Measurements from ENCODE around the gene SHROOM2.

SHROOM2 gene

DNA sequence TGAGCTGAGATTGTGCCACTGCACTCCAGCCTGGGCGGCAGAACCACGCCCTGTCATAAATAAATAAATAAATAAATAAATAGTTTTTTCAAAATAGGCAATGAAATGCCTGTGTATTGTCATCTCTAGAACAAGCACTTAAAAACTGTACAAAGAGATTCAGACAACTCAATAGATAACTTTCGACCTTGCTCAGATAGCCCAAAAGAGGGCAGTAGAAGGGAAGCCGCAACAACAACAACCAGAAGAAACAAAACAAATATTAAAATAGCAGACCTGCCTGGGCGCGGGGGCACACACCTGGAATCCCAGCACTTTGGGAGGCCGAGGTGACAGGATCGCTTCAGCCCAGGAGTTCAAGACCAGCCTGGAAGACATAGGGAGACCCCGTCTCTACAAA lies 171.5 kb downstream of the SHROOM2 start:
- DNase-seq: no peak

DNA sequence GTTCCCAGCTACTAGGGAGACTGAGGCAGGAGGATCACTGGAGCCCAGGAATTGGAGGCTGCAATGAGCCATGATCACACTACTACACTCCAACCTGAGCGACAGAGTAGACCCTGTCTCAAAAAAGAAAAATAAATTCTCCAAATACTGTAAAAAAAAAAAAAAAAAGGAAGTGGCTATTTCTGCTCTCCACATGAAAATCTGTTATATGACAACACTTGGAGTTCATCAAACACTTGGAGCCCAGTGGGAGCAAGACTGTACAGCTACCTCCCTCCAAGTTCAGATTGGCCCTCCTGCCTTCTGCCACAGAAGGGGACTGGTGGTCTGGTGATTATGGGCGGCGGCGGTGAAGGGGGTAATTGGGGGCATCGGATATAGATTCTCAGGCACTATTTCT lies 172.0 kb downstream of the SHROOM2 start:
- DNase-seq: no peak

GRCh38 chrX:9961750-9962149 lies 175.5 kb downstream of the SHROOM2 start:
- no peak for DNase-seq

GRCh38 chrX:9966775-9967408 lies 180.7 kb downstream of the SHROOM2 start, which contains the start of gene CLDN34:
Gene CLDN34 (plus strand): TSS chrX:9967358. CDS start chrX:9967358, 0 bp downstream.
- DNase-seq: no peak

- DNase-seq: no peak
Measured at GRCh38 chrX:9977635-9978034, 191.4 kb downstream of the SHROOM2 start.

- DNase-seq: no peak
Measured at GRCh38 chrX:9980401-9980800, 194.2 kb downstream of the SHROOM2 start.

- no peak for DNase-seq
Measured at GRCh38 chrX:9980927-9981326, 194.7 kb downstream of the SHROOM2 start.

- DNase-seq: no peak
Measured at GRCh38 chrX:9983441-9983840, 197.2 kb downstream of the SHROOM2 start.

GRCh38 chrX:9983846-9984245 lies 197.6 kb downstream of the SHROOM2 start:
- DNase-seq: no peak

DNA sequence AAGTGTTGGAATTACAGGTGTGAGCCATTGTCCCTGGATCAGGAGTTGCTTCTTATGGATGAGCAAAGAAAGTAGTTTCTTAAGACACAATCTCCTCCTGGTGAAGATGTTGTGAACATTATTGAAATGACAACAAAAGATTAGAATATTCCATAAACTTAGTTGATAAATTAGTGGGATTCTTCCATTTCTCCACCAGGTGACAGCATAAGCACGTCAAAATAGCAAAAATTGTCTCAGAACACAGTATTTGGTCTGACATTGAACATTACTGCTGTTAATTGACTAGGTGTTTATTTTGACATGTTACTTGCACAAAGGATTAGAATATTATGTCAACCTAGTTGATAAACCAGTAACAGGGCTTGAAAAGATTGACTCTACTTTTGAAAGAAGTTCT lies 202.5 kb downstream of the SHROOM2 start:
- DNase-seq: no peak

DNA sequence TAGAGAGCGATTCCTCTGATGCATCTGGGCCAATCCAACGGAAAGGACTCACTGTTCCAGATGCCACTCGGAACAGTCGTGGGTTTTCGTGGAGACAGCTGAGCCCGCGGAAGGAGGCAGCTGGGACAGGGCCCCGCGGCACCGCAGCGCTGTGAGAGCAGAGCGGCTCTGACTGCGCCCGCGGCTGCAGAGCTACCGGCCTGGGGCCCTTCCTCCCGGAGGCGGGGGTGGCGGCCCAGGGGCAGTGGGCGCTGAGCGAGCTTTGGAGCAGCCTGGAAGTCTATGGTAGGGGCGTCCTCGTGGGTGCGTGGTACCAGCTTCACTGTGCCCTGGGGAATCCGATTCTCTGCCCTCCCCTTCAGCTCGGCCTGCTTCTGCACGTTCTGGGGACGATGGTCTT lies 205.8 kb downstream of the SHROOM2 start:
- no peak for DNase-seq

GRCh38 chrX:9992724-9993123 lies 206.5 kb downstream of the SHROOM2 start:
- no peak for DNase-seq

- peak; percentile 62 for DNase-seq
Measured at GRCh38 chrX:9995855-9996339, 209.7 kb downstream of the SHROOM2 start.

DNA sequence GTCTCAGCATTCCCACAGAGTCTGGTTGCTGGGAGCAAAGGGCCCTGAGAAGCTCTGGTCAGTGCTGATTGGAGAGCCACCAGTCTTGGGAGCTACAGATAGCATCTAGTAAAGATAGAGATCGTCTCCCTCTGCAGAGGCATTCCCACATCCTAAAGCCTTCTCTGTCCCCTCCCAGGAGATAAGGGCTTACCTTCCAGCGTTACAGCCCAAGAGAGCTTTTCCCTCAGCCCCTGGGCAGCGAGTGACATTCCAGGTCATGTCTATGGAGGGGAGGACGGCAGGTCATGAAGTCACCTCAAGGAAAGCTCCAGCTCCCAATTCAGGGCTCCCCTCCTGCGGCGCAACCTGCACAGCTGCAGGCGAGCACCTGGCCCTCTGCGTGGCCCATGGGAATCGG lies 210.8 kb downstream of the SHROOM2 start:
- no peak for DNase-seq

DNA sequence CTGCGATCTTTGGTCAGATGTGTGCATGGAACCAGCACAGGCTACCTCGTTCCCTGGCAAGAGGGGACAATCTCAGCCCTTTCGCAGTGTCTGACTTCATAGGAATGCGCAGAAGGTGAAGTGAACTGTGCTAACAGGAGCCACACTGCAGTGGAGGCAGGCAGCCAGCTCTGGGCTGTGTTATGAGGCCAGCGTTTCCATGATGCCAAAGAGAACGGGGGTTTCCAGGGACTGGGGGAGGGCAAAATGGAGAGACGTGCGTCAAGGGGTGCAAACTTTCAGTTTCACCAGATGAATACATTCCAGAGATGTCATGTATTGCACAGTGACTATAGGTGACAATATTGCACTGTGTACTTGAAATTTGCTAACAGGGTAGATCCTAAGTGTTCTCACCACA lies 211.3 kb downstream of the SHROOM2 start:
- peak; percentile 68 for DNase-seq
